Lower leg skin (tissue), 3 donors: Measurements from ENCODE around the gene ANKRD36.

ENCODE experiments used
- CTCF ChIP-seq, 3 donors: fragments of 450-650 bp; IDR thresholded peaks; one replicate each; pipeline ENCODE4 v1.5.1; 2016; ENCODE audit warnings: antibody characterized with exemption in 3 of 3, mild to moderate bottlenecking in 3 of 3, moderate library complexity in 2 of 3
- POLR2A ChIP-seq, 2 donors: fragments of 450-650 bp; IDR thresholded peaks; one replicate each; pipeline ENCODE4 v1.6.1; 2016 to 2017; ENCODE audit warnings: antibody characterized with exemption in 2 of 2, mild to moderate bottlenecking in 1 of 2, moderate library complexity in 1 of 2

GRCh38 chr2:97067279-97068004 is 45.5 kb upstream of the ANKRD36 start:
- TF ChIP-seq POLR2A (IDR thresholded peaks at IDR 0.05) (no peak), CTCF (IDR thresholded peaks at IDR 0.05) (no peak)
